GM21723 (cell line): ENCODE data around the gene CYTH1.
"Not testable (repeated sequence)": the region's sequence is repeated elsewhere in the genome, so short reads cannot be mapped to it uniquely, and the experiment has no call there.

Experiments used
- ATAC-seq: cut with Tn5 transposase; IDR thresholded peaks from one replicate; pipeline ENCODE4 v1.9.1; 2021; ENCODE audit warnings: mild to moderate bottlenecking, moderate library complexity; ENCODE audit not compliant: unreplicated experiment

Gene CYTH1

DNA sequence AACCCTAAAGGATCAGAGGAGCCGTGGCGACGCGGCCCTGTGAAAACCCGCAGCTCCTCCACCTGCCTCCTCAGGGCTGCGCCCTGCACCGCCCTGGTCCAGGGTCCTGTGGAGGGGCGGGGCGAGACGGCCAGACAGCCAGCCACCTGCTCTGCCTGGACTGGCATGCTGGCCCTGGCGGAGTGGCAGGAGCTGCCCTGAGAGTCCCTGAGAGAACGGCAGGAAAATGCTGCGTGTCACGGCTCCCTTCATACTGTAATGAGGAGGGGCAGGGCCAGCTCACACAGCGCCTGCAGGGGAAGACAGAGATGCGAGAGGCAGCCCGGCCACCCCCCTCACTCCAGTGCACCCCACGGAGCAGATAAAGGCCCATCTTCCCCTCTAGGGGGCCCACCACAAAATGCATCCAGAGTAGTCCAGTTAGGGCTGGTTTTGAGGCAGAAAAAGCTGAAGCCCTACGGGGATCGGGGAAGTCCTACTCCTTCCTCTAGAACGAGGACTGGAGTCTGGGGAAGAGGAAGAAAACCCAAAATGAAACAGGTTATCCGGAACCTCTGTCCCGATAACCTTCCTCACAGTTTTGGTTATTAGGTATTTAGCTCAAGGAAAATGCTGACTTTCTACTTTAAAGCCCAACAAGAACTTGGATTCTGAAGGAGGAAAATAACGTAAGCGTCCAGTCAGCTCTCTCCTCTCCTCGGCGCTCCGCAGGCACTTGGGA lies 107.3 kb downstream of the CYTH1 start:
- no peak for ATAC-seq

DNA sequence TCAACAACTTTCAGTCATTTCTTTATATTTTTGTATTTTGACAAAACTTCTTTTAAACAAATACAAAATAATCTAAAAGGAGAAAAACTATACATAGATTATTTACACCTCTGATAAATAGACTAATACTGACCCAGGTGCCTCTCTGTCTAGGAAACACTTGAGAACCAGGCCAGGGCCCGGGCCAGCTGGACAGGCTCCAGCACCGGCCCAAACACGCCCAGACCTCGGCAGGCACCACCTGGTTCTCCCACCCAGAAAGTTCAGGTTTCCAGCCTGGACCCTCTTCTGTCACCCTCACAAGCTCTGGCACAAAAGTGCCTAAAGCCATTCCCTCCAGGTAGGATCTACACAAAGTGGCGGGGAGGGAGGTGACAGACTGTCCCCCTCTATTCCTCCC lies 107.9 kb downstream of the CYTH1 start:
- ATAC-seq = no peak

DNA sequence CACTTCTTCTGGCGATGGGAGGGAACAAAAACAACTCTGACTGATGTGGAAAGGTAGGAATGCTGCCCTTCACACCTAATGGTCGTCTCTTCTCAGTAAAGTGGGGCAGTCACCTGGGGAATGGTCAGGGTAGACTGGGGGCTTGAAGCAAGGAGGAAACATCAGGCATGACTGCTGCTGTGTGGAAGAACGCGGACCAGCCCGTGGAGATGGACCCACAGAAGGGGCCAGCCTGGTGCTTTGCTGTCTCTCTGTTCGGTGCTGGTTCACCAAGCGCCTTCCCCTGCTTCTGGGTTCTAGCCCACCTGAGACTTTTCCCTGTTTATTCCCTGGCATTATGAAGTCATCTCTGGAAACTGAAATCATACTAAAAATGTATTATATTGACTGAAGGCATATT lies 108.7 kb downstream of the CYTH1 start:
- no peak for ATAC-seq

DNA sequence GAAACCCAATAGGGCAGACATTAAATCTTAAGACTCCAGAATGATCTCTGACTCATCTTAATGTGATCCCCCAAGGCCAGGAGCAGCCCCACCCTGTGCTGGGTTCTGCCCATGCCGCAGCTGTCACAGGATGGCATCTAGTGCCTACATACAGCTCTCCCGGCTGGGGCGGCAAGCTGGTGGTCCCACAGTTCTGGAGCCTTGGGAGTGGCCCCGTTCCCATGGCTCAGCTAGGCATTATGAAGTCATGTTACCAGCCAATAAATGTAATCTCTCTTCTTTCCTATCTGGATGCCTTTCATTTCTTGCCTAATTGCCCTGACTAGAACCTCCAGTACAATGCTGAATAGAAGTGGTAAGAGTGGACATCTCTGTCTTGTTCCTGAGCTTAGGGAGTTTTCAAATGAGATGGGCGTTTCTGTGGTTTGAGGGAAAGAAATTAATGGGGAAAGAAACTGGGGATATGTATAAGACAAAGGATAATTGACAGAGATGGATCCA lies 109.2 kb downstream of the CYTH1 start:
- ATAC-seq = no peak

DNA sequence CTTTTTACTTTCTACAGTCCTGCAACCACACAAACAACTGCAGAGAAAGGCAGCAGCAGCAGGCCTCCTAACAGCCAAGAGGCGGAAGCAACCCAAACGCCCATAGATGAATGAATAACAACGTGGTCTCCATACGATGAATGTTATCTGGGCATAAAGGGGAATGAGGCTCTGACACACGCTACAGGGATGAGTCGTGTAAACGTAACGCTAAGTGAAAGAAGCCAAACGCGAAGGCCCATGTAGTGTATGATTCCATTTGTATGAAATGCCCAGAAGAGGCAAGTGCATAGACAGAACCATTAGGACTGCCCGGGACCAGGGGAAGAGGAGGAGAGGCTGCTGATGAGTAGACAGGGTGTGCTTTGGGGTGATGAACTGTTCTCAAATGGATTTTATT lies 110.1 kb downstream of the CYTH1 start:
- ATAC-seq = no peak

DNA sequence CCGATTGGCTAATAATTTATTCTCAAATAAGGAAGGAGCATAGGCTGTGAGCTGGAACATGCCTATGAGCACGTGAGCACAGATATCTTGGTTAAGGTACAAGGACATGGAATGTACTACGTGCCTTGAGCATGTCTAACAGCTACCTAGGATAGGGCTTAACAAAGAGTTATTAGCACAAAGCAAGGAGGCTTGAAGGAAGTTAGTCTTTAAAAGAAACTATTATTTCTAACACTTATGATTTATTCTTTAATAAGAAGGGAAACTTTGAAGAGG lies 110.4 kb downstream of the CYTH1 start:
- ATAC-seq = not testable (repeated sequence)

DNA sequence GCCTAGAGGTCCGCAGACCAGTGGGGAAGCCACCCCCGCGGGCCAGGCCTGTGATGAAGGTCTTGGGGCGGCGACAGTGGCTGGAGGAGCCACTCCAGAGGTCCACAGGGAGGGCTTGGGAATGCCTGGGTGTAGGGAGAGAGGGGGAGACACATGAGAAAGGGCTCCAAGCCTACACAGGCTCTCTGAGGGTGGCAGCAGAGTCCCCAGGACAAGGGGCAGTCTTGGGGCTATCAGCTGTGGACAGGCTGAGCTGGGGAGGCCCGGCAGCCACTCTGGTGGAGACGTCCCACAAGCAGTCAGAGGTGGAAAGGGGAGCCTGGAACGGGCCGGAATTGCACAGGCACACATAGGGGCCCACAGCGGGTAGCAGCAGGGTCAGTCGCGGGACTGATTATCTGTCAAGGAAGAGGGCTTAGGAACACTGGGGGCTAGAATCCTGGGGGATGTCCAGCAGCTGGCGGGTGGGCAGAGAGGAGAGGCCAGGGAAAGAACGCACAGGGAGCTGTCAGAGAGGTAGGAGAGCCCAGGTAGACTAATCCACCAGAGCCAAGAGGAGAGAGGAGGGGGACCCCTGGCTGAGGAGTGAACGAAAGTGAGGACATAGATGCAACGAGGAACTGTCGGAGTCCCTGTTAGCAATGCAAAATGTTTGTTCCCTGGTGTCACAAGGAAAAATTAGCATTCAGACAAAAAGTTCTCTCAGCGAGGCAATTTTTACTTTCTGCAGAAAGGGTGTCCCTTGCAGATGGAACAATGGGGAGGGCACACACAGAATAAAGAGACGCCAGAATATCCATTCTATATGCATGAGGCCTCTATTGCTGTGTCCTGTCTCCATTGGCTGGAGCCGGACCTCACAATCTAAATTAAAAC lies 111.0 kb downstream of the CYTH1 start:
- no peak for ATAC-seq

DNA sequence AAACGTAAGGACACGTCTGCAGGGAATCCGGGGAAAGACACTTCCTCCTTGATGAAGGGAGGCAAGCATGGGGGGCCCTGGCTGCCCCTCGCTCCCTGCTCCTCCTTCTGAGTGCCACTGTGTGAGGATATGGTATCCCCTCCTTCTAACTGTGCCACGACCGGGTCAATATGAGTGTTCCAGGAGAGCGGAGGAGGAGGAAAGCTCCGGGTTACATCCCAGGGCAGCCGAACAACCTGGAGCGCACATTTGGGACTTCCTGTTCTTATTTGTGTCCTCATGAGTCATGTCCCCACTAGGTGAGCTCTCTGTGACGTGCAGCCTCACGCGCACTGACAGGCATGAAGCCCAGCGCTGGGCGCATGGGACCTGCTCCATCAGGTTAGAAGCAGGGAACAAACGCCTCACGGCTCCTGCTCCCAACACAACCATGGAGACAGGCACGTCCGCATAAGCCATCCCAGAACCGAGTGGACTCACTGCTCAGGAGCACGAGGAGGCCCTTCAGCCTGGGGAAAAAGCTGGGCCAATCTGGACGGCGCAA lies 112.0 kb downstream of the CYTH1 start:
- no peak for ATAC-seq

DNA sequence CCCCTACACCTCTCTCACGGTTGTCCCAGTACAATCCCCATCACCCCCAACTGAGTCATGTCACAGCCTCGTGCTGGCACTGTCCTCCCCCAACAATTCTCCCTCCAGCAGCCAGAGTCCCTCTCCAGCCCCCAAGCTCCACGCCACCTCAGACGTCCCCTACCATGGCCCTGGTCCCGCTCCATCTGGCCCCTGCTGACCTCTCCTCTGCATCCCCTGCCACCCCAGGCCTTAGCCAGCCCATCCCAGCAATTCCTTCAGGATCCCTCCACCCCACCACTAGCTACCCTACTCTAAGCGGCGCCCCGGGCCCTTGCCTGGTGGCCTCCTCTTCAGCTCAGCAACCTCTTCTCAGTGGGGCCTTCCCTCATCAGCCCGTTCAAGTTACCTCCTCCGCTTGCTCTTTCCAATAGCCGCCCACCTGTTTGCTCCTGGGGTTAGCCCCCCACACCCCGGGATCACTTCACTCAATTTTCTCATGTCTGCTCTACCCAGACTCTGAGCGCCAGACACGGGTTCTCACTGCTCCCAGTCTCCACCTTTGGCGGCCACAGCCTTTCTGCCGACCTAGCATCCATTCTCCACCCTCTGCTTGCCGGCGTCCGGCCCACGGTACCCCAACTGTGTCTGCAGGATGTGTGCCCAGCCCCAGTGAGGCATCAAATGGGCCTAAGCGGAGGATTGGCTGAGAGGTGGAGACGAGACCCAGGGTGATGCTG lies 112.7 kb downstream of the CYTH1 start:
- no peak for ATAC-seq

DNA sequence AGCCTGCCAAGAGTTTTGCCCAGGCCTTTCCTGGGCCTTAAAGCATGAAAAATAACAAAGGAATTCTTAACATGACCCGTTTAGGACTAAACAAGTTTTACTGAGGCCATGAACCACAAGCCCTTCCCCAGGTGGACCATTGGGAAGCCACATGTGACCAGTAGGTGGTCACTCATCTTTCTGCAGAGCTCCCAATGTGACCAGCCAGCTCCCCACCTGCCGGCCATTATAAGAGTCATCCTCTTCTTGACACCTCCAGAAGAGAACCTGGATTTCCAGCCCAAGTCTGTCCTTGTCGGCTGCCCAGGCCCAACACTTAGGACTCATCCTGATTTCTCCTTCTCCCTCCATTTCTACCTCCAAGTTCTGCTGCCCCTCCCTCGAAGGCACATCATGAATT lies 113.2 kb downstream of the CYTH1 start:
- no peak for ATAC-seq

DNA sequence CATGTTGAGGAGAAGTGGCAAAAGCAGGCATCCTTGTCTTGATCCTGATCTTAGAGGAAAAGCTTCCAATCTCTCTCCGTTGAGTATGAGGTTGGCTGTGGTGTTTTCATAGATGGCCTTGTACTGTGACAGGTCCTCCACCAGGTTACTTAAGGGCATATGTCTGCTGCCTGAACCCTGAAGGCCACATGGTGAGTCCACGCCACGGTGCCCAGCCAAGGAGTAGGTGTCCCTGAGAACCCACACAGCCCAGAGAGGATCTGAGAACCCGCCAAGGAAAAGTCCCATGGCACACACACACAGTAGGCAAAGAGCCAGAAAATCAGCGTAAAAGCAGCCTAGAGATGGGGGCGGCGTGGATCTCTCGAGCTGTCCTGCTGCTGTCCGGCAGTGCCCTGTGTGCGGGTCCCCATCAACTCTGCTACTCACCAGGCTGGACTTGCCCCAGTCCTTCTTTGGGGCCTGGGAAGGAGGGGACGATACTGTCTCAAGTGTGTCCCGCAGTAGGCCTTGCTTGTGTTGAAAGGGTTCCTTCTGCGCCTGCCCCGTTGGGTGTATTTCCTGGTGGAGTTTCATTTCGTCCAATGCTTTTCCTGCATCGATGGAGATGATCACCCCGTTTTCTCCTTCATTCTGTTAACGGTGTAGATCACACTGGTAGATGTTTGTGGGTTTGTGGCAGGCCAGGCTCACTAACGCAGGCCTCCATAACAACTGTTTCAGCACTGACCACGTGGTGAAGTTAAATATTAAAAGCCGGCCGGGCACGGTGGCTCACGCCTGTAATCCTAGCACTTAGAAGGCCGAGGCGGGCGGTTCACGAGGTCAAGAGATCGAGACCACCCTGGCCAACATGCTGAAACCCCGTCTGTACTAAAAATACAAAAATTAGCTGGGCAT lies 114.1 kb downstream of the CYTH1 start:
- no peak for ATAC-seq

DNA sequence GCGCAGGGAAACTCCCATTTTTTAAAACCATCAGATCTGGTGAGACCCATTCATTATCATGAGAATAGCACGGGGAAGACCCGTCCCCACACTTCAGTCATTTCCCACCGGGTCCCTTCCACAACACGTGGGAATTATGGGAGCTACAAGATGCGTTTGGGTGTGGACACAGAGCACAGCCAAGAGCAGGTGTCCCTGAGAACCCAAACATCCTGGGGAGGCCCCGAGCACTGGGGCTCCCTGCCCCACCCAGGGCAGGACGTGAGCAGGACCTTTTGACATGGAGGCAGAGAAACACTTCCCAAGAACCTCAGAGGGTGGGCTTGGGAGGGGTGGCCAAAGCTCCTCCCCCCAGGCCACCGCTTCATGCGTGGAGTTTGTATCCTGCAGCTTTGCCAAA lies 115.0 kb downstream of the CYTH1 start:
- ATAC-seq = no peak

DNA sequence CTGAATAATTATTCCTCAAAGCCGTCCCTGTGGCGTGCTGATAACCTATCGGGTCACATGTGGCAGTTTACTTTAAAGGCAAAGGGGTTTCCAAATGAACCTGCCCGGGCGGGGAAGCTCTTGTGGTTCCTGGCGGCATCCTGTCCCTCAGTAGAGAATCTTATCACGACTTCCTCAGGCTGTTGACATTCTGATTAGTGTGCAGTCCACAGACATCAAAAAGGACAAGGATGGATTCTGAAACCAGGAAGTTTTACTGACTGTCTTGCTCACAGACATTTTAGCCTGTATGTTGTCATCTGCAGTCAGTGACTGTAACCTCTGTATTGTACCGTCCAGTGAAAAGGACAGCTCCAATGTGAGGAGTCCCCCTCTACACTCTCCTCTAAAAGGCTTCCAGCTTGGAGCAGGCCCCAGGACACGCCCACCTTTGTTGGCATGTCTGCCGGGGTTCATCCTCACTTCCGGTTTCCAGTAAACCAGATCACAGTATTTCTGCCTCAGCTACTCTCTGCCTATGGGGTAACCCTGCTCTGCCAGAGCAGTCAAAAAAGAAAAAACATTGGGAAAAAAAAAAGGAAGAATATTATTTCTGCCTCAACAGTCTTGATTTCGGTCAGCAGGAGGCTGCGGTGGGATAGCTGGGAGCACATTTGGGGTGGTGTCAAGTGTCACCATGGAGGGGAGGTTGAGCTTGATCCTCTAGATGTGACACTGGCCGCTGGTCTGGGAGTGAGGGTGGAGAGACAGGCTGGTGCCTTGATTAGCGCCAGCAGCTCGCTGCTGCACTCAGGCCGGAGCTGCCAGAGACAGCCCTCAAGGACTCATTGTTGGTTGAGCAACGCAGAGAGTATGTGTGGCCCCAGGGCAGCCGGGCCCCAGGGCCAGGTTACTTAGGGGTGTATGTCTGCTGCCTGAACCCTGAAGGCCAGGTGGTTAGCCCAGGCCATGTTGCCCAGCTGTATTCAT lies 115.8 kb downstream of the CYTH1 start:
- no peak for ATAC-seq

DNA sequence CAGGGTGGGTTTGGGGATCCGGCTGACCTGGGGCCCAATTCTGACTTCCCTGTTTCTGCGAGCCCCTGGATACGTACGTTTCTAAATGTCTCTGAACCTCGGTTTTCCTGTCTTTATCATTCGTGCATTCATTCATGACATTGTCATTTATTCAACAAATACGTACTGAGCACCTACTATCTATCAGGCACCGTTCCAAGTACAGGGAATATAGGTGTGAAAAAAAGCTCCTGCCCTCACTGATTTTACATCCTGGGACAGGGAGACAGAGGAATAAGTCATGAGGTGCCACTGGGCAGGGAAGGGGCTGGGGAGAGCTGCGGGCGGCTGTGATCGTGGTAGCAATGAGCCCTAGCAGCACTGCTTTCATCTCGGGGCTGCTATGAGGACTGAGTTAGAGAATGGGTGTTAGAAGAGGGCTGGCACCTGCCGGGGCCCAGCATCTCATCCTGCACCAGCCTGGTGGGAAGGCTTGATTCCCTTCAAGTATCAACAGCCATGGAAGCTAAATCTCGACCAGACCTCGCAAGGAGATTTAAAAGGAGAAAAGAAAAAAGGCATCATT lies 116.6 kb downstream of the CYTH1 start:
- no peak for ATAC-seq

DNA sequence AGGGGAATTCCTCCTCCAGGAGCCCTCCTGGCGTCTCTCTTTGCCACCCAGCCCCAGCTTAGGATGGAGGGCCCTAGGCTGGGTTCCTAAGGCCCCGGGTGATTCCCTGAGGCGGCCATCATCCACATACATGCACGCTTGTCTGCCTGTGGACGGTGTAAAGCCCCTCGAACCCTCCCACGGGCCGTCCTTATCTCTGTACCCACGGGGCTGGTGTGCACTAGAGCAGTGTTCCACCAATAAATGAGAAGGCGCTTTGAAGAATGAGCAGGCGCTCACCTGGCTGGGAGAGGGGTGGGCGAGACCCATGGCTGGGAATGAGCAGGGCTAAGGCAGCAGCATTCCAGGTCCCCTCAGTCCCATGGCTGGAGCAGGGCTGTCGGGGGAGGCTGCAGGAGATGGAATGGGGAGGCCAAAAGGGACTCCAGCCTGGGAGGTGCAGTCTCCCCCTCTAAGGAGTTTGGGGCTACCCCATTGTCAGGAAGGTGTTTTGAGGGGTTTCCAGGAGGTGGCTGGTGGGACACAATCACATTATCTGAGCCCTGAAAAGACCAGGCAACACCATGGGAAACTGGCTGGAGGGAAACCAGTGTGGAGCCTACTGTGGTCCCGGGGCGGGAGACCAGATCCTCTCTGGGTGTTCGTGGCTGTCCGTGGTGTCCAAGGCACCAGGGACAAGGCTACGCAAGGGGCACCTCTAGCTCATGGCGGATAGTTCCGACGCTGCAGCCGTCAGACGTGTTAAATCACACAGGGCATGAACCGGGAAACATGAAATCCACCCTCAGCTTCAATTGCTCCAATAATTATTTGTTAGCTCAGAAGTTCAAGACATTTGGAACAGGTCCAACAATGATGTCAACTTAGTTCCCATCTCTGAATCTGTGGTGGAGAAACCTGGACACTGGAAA lies 117.3 kb downstream of the CYTH1 start:
- no peak for ATAC-seq

DNA sequence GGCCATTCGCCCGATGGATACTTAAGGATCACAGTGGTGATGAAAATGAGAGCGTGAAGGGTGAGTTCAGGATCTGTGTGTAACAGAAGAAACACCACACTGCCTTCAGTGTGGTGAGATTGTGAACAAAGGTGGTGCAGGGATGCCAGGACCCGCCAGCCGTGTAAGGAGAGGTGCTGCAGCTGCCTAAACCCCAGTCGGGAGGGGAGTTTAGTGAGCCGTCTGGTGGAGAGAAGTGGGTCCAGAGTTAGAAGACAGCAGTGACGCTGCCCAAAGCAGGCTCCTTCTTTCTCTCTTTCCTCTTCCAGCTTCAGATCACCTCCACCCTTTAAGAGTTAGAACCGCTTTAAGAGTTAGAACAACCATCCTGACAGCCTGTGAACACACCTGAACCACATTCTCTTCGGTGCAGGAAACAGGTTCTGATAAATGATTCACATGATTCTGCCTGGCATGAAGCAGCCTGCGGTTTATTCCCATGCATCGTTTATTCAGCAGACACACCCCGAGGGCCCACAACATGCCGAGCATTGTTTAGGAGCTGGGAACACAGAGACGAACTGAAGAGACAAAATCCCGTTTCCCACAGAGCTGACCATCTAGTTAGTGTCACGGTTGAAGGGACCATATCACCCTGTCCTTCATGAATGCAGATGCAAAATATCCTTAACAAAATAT lies 120.8 kb downstream of the CYTH1 start:
- ATAC-seq = no peak

DNA sequence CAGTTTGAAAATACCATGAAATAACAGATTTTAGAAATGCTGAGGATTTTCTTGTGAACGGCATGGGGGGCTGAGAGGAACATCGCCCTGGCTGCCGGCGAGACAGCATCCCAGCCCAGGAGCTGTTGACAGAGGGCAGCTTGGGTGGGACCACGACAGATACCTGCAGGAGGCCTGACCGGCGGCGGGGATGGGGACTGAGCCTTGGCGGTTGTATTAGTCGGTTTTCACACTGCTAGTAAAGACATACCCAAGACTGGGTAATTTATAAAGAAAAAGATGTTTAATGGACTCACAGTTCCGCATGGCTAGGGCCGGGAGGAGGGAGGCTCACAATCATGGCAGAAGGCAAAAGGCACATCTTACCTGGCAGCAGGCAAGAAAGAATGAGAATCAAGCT lies 122.5 kb downstream of the CYTH1 start:
- no peak for ATAC-seq
